ENCODE results near the gene SFXN5. TPM values are rescaled to one million over a fixed set of nuclear protein-coding genes. Genes with fewer than 3 reads are reported as not detected.

Gene SFXN5
- total and polyA plus RNA-seq, 2 of the 8 experiments (the other 6 are each of a cell fraction or from before 2014, with no cell fraction given): 29.3 to 33.1 TPM

- Histone ChIP-seq H2AK5ac (ENCODE audit: low read depth, low read length) (no peak overlapping the region; the same call in 1 of the 2 replicates), H4K5ac (ENCODE audit: insufficient read length, low read depth, low read length) (no peak overlapping the region), H3K23me2 (ENCODE audit: low read depth, low read length) (no peaks in the 10 kb centered on the region), H3K18ac (ENCODE audit: extremely low read depth, low read length) (no peak overlapping the region), H3K4me3 (ENCODE audit: extremely low read depth in 1 of 4, insufficient read depth in 2 of 4, low read depth in 3 of 4, low read length in 4 of 4) (no peak overlapping the region), H3K9me3 (ENCODE audit: insufficient read depth in 2 of 2, low read depth in 1 of 2, low read length in 1 of 2) (no peaks in the 10 kb centered on the region), H3K79me2 (ENCODE audit: control insufficient read depth in 1 of 2, insufficient read depth in 2 of 2, low read length in 2 of 2) (no peaks in the 10 kb centered on the region), H2BK5ac (ENCODE audit: low read depth, low read length) (peak overlapping the region; percentile 4; the same call in 1 of the 2 replicates), H3K79me1 (ENCODE audit: low read depth, low read length) (no peaks in the 10 kb centered on the region), H4K91ac (replicated peaks; ENCODE audit: insufficient read length, low read length) (peak overlapping the region; percentile 61), H3K4me1 (replicated peaks in 1 of 4; ENCODE audit: control insufficient read depth in 3 of 4, insufficient read depth in 4 of 4, low read length in 3 of 4) (peaks cover 0 to 14% (median 3%) of the 10 kb centered on the region in 4 experiments; a peak in 3 of 7 replicates), H3K56ac (replicated peaks; ENCODE audit: insufficient read length, low read depth, low read length) (no peak overlapping the region), H3K4me2 (ENCODE audit: insufficient read depth in 1 of 2, low read depth in 2 of 2, low read length in 2 of 2) (no peak overlapping the region), H4K20me1 (replicated peaks in 1 of 2; ENCODE audit: control insufficient read depth in 1 of 2, insufficient read depth in 2 of 2, low read length in 2 of 2) (no peaks in the 10 kb centered on the region), H3K23ac (ENCODE audit: insufficient read length) (no peak overlapping the region), H3K27ac (ENCODE audit: low read depth, low read length) (no peak overlapping the region), H2BK20ac (ENCODE audit: low read length) (no peak overlapping the region), H2BK120ac (replicated peaks; ENCODE audit: low read depth, low read length) (no peak overlapping the region), H2BK12ac (ENCODE audit: low read depth, low read length) (peak overlapping the region; percentile 10; the same call in 1 of the 2 replicates), H3K4ac (replicated peaks; ENCODE audit: insufficient read length, low read depth, low read length) (no peak overlapping the region), H2BK15ac (ENCODE audit: low read length) (no peak overlapping the region; the same call in 1 of the 2 replicates), H3K9ac (replicated peaks in 1 of 4; ENCODE audit: extremely low read depth in 1 of 4, low read depth in 3 of 4, low read length in 3 of 4) (no peak overlapping the region), H4K8ac (ENCODE audit: extremely low read depth, insufficient read depth, low read length) (no peak overlapping the region), H3K14ac (ENCODE audit: insufficient read length) (no peak overlapping the region), H3K36me3 (ENCODE audit: control insufficient read depth in 2 of 4, insufficient read depth in 4 of 4, low read length in 3 of 4) (no peaks in the 10 kb centered on the region), H3K27me3 (replicated peaks in 1 of 4; ENCODE audit: control insufficient read depth in 3 of 4, extremely low read depth in 1 of 4, insufficient read depth in 3 of 4, low read length in 3 of 4) (peaks cover 0 to 5% (median 0%) of the 10 kb centered on the region in 4 experiments; a peak in 1 of 7 replicates), H2AFZ (ENCODE audit: low read length) (no peak overlapping the region)
- WGBS, 2 experiments (ENCODE audit: extremely low coverage in 1 of 2, insufficient coverage in 1 of 2, insufficient read length in 1 of 2, insufficient replicate concordance in 2 of 2, low coverage in 1 of 2, low lambda C conversion rate in 2 of 2, missing lambda C conversion rate in 1 of 2): 92% methylated on average over 8 of the region's 8 CpGs; no CpG with 5 or more reads in 1 of the 2 experiments
- no peak for FAIRE-seq
- ChIA-PET POLR2A (ENCODE audit: partially characterized antibody) (interaction anchor here (1.2 to 2.0 kb wide), 5 partner anchors 9 to 31 kb away, joined by 3 to 6 read pairs (median 4); partner anchors contain the start of gene EMX1), CTCF (ENCODE audit: partially characterized antibody) (interaction anchor here (1.0 to 25.6 kb wide), 6 partner anchors 9 to 54 kb away, joined by 3 to 490 read pairs (median 6); no protein-coding TSS in a partner anchor)
- DNase-seq (ENCODE audit: low read depth in 1 of 2, low spot score in 2 of 2): no peak
- TF ChIP-seq SP1 (IDR thresholded peaks at IDR 0.05; ENCODE audit: low read depth, low read length) (no peak), SP4 (IDR thresholded peaks at IDR 0.05; ENCODE audit: low read length) (no peak), CHD2 (IDR thresholded peaks at IDR 0.05; ENCODE audit: low read length) (no peak), MAFK (IDR thresholded peaks at IDR 0.05; ENCODE audit: low read depth, low read length) (no peak)
Observed at GRCh38 chr2:72942293-72942692, 129.2 kb downstream of the SFXN5 start.
